GM12874 (cell line): ENCODE data around the gene SUV39H2.

Experiments
- CTCF ChIP-seq: IDR thresholded peaks from 2 replicates; pipeline ENCODE4 v1.5.1; 2011; ENCODE audit warnings: low read depth, mild to moderate bottlenecking, control low read depth, low read length, moderate library complexity; ENCODE audit not compliant: insufficient read depth

Gene SUV39H2

GRCh38 chr10:14952851-14953423, 74.3 kb downstream of the SUV39H2 start:
- TF ChIP-seq CTCF: no peak

GRCh38 chr10:14953424-14954000, 74.8 kb downstream of the SUV39H2 start:
- TF ChIP-seq CTCF: peak; percentile 20; the same call in 1 of the 2 replicates
